ENCODE measurements around the gene CPTP. TPM values are rescaled to one million over a fixed set of nuclear protein-coding genes. Genes with fewer than 3 reads are reported as not detected.
A peak's percentile ranks its signal among the peaks of the same experiment; 100 is the strongest.

CPTP gene
- total and polyA plus RNA-seq, 2 of the 13 experiments (the other 11 are each of a cell fraction or from before 2014, with no cell fraction given), result 5.5 to 9.3 TPM

DNA sequence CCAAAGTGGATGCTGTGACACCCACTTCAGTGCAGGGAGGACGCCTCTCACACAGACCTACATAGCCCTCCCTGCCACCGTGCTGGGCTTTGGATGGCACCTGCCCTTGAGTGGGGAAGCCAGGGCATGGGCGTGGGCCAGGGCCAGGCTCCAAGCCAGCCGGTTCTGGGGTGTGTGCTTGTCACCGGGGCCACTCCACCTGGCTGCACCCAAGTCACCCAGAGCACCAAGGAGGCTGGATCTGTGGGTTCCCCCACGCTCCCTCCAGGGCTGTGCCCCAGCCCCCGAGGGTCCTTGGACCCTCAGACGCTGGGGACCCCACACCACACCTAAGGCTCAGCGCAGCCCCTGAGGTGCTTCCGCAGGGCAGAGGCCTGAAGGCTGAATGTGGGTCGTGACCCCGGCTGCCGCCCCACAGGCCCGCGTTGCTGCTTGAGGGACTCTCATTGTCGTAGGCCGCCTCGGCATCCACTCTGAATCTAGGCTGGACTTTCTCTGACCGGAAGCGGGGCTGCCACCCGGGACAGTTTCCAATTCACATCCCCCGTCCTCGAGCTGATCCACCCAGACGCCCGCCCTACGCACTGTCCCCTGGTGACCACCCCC, 32.3 kb downstream of the CPTP start (continued):
- TF ChIP-seq RBM39 (IDR thresholded peaks at IDR 0.05; ENCODE audit: low read depth, low read length, poor library complexity, severe bottlenecking), result no peak
- TF ChIP-seq CHCHD3 (CRISPR knock-in tag; IDR thresholded peaks at IDR 0.05), result no peak
- no peak for TF ChIP-seq FOXJ3 (CRISPR knock-in tag; IDR thresholded peaks at IDR 0.05; ENCODE audit: borderline replicate concordance)
- no peak for TF ChIP-seq MEF2D (CRISPR knock-in tag; IDR thresholded peaks at IDR 0.05)
- no peak for TF ChIP-seq NFE2 (CRISPR knock-in tag; IDR thresholded peaks at IDR 0.05)
- TF ChIP-seq SRSF9 (IDR thresholded peaks at IDR 0.05; ENCODE audit: borderline replicate concordance, insufficient read depth, low read depth, low read length, poor library complexity, severe bottlenecking), result no peak
- TF ChIP-seq, protein P1, sequence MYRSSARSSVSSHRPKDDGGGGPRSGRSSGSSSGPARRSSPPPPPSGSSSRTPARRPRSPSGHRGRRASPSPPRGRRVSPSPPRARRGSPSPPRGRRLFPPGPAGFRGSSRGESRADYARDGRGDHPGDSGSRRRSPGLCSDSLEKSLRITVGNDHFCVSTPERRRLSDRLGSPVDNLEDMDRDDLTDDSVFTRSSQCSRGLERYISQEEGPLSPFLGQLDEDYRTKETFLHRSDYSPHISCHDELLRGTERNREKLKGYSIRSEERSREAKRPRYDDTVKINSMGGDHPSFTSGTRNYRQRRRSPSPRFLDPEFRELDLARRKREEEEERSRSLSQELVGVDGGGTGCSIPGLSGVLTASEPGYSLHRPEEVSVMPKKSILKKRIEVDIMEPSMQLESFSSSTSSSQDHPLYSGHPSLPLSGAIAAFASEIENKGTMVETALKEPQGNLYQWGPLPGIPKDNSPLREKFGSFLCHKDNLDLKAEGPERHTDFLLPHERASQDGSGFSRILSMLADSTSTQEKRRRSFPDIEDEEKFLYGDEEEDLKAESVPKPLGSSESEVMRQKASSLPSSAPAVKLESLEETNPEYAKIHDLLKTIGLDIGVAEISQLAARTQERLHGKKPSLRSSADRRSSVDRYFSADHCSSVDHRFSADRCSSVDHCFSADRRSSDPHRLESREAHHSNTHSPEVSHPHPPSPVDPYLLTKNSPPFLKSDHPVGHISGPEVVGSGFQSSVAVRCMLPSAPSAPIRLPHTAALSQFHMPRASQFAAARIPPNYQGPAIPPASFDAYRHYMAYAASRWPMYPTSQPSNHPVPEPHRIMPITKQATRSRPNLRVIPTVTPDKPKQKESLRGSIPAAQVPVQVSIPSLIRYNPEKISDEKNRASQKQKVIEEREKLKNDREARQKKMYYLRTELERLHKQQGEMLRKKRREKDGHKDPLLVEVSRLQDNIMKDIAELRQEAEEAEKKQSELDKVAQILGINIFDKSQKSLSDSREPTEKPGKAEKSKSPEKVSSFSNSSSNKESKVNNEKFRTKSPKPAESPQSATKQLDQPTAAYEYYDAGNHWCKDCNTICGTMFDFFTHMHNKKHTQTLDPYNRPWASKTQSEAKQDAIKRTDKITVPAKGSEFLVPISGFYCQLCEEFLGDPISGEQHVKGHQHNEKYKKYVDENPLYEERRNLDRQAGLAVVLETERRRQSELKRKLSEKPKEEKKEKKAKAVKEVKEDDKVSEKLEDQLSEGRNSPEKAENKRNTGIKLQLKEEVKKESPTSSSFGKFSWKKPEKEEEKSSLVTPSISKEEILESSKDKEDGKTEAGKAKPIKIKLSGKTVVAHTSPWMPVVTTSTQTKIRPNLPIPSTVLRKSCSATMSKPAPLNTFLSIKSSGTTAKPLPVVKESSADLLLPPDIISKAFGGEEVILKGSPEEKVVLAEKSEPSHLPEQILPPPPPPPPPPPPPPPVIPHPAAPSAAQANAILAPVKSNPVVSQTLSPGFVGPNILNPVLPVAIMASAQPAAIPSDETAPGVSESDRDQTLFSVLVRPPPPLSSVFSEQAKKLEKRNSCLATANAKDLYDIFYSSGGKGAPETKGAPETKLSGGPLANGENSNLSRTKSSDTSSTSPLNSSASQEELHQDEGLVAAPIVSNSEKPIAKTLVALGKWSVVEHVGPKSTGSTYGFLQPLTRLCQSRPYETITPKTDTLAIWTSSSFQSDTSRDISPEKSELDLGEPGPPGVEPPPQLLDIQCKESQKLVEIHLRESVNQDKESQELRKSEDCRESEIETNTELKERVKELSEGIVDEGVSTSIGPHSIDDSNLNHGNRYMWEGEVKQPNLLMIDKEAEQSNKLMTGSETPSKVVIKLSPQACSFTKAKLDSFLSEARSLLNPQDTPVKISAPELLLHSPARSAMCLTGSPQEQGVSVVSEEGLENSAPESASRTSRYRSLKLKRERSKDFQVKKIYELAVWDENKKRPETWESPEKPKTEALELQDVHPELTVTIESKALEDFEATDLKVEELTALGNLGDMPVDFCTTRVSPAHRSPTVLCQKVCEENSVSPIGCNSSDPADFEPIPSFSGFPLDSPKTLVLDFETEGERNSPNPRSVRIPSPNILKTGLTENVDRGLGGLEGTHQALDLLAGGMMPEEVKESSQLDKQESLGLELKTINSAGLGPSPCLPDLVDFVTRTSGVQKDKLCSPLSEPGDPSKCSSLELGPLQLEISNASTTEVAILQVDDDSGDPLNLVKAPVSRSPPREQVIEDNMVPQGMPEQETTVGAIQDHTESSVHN (CRISPR knock-in tag; IDR thresholded peaks at IDR 0.05), result no peak
- TF ChIP-seq SMAD9 (CRISPR knock-in tag; IDR thresholded peaks at IDR 0.05), result no peak
- TF ChIP-seq, protein P2, sequence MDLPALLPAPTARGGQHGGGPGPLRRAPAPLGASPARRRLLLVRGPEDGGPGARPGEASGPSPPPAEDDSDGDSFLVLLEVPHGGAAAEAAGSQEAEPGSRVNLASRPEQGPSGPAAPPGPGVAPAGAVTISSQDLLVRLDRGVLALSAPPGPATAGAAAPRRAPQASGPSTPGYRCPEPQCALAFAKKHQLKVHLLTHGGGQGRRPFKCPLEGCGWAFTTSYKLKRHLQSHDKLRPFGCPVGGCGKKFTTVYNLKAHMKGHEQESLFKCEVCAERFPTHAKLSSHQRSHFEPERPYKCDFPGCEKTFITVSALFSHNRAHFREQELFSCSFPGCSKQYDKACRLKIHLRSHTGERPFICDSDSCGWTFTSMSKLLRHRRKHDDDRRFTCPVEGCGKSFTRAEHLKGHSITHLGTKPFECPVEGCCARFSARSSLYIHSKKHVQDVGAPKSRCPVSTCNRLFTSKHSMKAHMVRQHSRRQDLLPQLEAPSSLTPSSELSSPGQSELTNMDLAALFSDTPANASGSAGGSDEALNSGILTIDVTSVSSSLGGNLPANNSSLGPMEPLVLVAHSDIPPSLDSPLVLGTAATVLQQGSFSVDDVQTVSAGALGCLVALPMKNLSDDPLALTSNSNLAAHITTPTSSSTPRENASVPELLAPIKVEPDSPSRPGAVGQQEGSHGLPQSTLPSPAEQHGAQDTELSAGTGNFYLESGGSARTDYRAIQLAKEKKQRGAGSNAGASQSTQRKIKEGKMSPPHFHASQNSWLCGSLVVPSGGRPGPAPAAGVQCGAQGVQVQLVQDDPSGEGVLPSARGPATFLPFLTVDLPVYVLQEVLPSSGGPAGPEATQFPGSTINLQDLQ (CRISPR knock-in tag; IDR thresholded peaks at IDR 0.05), result no peak
- no peak for TF ChIP-seq GTF3A (CRISPR knock-in tag; conservative IDR thresholded peaks at IDR 0.05)
- TF ChIP-seq AGO2 (optimal IDR thresholded peaks at IDR 0.05; ENCODE audit: low read depth, low read length), result peak; percentile 77
- TF ChIP-seq HNRNPL (IDR thresholded peaks at IDR 0.05; ENCODE audit: low read depth, low read length), result 0 out of 2 replicates have a peak, but pooled peaks have one; percentile 63
- TF ChIP-seq ZFP1 (CRISPR knock-in tag; IDR thresholded peaks at IDR 0.05), result no peak
- TF ChIP-seq ARID3A (IDR thresholded peaks at IDR 0.05; ENCODE audit: low read depth, low read length), result no peak
- no peak for TF ChIP-seq HOXA5 (CRISPR knock-in tag; IDR thresholded peaks at IDR 0.05)
- TF ChIP-seq TBX2 (CRISPR knock-in tag; IDR thresholded peaks at IDR 0.05; ENCODE audit: borderline replicate concordance), result peak; percentile 31; the same call in 1 of the 2 replicates
- TF ChIP-seq ZC3H4 (CRISPR knock-in tag; IDR thresholded peaks at IDR 0.05; ENCODE audit: borderline replicate concordance), result no peak
- TF ChIP-seq GFI1 (CRISPR knock-in tag; IDR thresholded peaks at IDR 0.05; ENCODE audit: borderline replicate concordance), result no peak
